Chondrocyte (in vitro differentiated cells): ENCODE results near the gene SYNE3. TPM values are rescaled to one million over a fixed set of nuclear protein-coding genes. Genes with fewer than 3 reads are reported as not detected.

Experiments used
- DNase-seq: peaks from one replicate; pipeline ENCODE4 v3.0.0; 2021; ENCODE audit warnings: mixed read lengths, low spot score
- H3K27ac Mint-ChIP-seq: one replicate; pipeline ENCODE4 v1.8.0; 2021; ENCODE audit warnings: mild to moderate bottlenecking, moderate library complexity, mixed read lengths; ENCODE audit not compliant: unreplicated experiment
- H3K27me3 Mint-ChIP-seq: 2 replicates; pipeline ENCODE4 v1.8.0; 2021; ENCODE audit warnings: low read depth, mixed read lengths
- H3K36me3 Mint-ChIP-seq: 2 replicates; pipeline ENCODE4 v1.8.0; 2021; ENCODE audit warnings: low read depth, mixed read lengths
- H3K4me1 Mint-ChIP-seq: 2 replicates; pipeline ENCODE4 v1.8.0; 2021; ENCODE audit warnings: low read depth, mild to moderate bottlenecking, mixed read lengths
- H3K4me3 Mint-ChIP-seq: one replicate; pipeline ENCODE4 v1.8.0; 2021; ENCODE audit warnings: mild to moderate bottlenecking, moderate library complexity, mixed read lengths; ENCODE audit not compliant: unreplicated experiment
- H3K9me3 Mint-ChIP-seq: 2 replicates; pipeline ENCODE4 v1.8.0; 2021; ENCODE audit warnings: low read depth, mixed read lengths
- total RNA-seq: library from RNA; stranded (reverse); gene quantifications from 3 replicates; pipeline ENCODE4 v1.2.1, GENCODE V29; 2021
- TF ChIP-seq, protein P1 (sequence below): fragments of 200-600 bp; sonication (generic); IDR thresholded peaks from 2 replicates; pipeline ENCODE4 v1.5.0; 2021; ENCODE audit warnings: antibody characterized with exemption, mild to moderate bottlenecking, moderate library complexity

The SYNE3 gene
- total RNA-seq, 1 donor from 2014 or later, result 22.3 TPM

DNA sequence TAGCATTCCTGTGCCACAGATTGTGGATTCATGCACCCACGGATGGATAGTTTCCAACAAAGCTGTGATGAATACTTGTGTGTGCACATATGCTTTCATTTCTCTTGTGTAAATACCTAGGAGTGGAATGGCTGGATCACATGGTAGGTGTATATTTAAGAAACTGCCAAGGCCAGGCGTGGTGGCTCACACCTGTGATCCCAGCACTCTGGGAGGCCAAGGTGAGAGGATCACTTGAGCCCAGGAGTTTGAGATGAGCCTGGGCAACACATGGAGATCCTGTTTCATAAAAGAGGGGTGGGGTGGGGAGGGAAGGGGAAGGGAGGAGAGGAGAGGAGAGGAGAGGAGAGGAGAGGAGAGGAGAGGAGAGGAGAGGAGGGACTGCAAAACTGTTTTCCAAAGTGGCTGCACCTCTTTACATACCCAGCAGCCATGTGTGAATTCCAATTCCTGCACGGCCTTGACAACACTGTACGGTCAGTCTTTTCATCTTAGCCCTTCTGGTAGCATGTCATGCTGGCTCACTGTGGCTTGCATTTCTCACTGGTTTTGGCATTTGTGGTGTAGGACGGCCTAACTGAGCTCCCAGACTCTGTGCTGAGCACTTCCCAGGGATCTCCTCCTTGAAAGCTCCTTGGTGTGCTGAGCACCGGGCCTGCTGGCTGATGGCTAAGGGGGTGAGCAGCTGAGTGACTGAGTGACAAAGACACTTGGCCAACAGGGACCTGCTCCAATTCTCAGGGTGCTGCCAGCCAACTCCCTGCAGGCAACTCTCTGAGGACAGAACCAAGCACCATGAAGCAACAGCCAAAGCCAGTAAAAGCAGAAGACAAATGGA lies 27.9 kb downstream of the SYNE3 start:
- H3K4me1 Mint-ChIP-seq, result peaks cover 59% of the 10 kb centered on the region
- H3K4me3 Mint-ChIP-seq, result no peak overlapping the region
- H3K9me3 Mint-ChIP-seq, result peaks cover 6% of the 10 kb centered on the region
- no peak for DNase-seq
- H3K36me3 Mint-ChIP-seq, result no peaks in the 10 kb centered on the region
- TF ChIP-seq, protein P1, sequence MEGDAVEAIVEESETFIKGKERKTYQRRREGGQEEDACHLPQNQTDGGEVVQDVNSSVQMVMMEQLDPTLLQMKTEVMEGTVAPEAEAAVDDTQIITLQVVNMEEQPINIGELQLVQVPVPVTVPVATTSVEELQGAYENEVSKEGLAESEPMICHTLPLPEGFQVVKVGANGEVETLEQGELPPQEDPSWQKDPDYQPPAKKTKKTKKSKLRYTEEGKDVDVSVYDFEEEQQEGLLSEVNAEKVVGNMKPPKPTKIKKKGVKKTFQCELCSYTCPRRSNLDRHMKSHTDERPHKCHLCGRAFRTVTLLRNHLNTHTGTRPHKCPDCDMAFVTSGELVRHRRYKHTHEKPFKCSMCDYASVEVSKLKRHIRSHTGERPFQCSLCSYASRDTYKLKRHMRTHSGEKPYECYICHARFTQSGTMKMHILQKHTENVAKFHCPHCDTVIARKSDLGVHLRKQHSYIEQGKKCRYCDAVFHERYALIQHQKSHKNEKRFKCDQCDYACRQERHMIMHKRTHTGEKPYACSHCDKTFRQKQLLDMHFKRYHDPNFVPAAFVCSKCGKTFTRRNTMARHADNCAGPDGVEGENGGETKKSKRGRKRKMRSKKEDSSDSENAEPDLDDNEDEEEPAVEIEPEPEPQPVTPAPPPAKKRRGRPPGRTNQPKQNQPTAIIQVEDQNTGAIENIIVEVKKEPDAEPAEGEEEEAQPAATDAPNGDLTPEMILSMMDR, result no peak
- H3K27me3 Mint-ChIP-seq, result no peaks in the 10 kb centered on the region
- H3K27ac Mint-ChIP-seq, result peak overlapping the region; percentile 85

DNA sequence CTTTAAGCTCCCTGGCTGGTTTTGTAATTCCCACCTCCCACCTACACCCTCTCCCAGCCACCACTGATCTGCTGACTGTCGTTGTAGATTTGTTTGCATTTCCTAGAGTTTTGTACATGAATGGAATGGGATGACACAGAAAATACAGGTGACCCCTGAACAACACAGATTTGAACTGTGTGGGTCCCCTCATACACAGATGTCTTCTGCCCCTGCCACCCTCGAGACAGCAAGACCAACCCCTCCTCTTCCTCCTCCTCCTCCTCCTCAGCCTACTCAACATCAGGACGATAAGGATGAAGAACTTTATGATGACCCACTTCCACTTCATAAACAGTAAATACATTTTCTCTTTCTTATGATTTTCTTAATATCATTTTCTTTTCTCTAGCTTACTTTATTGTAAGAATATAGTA lies 28.8 kb downstream of the SYNE3 start:
- TF ChIP-seq, protein P1, result no peak
- peaks cover 6% of the 10 kb centered on the region for H3K9me3 Mint-ChIP-seq
- peaks cover 68% of the 10 kb centered on the region for H3K4me1 Mint-ChIP-seq
- no peak overlapping the region for H3K27ac Mint-ChIP-seq
- DNase-seq, result no peak
- no peaks in the 10 kb centered on the region for H3K36me3 Mint-ChIP-seq
- H3K27me3 Mint-ChIP-seq, result no peaks in the 10 kb centered on the region
- H3K4me3 Mint-ChIP-seq, result no peak overlapping the region

DNA sequence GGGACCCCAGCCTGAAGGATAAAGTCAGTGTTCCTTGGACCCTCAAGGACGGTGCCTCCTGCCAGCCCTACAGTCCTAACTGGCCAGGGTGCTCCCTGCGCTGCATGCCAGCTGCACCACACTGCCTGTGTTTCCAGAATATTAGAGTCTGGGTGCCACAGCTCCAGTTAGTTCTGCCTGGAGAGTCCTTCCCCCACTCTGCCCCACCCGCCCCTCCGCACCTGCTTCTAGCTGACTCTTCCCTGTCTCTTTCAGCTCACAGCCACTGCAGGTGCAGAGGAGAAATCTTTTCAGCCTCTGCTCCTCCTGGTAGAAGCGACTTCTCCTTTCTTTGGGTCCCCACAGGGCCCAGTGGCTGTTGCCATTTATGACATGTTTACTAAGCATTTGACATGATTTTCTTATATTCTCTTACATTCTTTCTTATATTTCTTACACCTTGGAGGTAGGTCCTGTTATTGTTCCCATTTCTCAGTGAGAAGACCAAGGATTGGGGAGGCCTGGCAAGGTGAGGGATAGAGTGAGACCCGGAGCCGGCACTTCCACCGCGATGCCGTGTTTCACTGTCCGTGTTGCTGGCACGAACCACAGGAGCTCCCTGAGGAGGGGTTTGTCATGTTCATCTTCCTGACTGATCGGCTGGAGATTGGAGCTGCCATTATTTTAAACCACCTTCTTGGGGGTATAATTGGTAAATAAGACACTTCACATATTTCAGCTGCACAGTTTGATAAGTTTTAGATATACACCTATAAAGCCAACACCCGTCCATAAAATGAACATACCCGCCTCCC lies 29.4 kb downstream of the SYNE3 start:
- H3K27me3 Mint-ChIP-seq, result no peaks in the 10 kb centered on the region
- peaks cover 3% of the 10 kb centered on the region for H3K9me3 Mint-ChIP-seq
- TF ChIP-seq, protein P1, result no peak
- no peaks in the 10 kb centered on the region for H3K36me3 Mint-ChIP-seq
- no peak for DNase-seq
- H3K4me3 Mint-ChIP-seq, result no peak overlapping the region
- no peak overlapping the region for H3K27ac Mint-ChIP-seq
- H3K4me1 Mint-ChIP-seq, result peaks cover 72% of the 10 kb centered on the region

DNA sequence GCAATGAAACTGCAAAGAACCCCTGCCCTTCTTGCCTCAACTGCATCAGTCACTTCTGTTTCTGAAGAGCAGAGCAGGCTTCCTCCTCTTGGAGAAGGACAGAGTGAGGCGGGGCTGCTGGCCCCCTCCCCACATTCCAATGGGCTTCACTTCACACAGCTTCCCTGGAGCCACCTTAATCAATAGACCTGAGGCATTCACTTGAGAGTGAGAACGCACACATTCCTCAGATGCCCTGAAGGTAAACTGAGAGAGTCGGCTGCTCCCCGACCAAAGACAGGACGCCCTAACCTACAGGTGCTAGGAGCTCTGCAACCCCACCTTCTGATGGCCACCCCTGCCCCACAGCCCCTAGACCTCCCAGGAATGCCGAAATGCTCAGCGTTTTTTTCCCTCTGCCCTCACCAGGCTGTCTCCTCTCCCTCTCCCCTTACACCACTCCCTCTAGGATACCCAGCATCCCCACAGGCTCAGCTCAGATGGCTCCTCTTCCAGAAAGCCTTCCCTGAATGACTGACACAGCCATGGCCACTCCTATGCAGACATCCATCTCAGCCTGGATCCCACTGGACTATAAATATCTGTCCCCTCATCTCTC lies 31.1 kb downstream of the SYNE3 start:
- H3K4me3 Mint-ChIP-seq, result no peak overlapping the region
- DNase-seq, result no peak
- no peaks in the 10 kb centered on the region for H3K36me3 Mint-ChIP-seq
- no peaks in the 10 kb centered on the region for H3K9me3 Mint-ChIP-seq
- TF ChIP-seq, protein P1, result no peak
- peak overlapping the region; percentile 32 for H3K27ac Mint-ChIP-seq
- peaks cover 78% of the 10 kb centered on the region for H3K4me1 Mint-ChIP-seq
- no peaks in the 10 kb centered on the region for H3K27me3 Mint-ChIP-seq

DNA sequence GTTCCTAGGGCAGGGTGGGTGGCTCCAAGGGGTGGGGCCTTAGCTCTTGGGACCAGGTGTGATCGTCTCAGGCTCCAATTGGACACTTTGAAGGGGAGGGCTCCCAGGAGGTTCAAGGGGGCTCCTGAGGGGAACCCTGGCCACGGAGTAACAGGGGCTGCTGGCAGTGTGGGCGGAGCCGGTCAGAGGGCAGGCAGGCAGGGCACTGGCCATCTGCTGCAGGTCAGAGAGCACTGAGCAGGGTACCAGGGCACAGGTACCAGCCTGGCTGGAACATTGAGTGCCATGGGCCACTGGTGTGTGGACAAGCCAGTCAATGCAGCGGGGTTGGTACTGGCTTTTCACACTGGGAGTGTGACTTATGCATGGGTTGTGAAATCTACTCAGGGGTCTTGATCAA lies 32.2 kb downstream of the SYNE3 start:
- Mint-ChIP-seq H3K4me1 (peaks cover 83% of the 10 kb centered on the region), H3K27ac (peak overlapping the region; percentile 97), H3K36me3 (no peaks in the 10 kb centered on the region), H3K4me3 (no peak overlapping the region), H3K27me3 (no peaks in the 10 kb centered on the region), H3K9me3 (no peaks in the 10 kb centered on the region)
- DNase-seq, result no peak
- TF ChIP-seq, protein P1, result no peak
